ENCODE data around the gene CHRNB4.

The CHRNB4 gene

DNA sequence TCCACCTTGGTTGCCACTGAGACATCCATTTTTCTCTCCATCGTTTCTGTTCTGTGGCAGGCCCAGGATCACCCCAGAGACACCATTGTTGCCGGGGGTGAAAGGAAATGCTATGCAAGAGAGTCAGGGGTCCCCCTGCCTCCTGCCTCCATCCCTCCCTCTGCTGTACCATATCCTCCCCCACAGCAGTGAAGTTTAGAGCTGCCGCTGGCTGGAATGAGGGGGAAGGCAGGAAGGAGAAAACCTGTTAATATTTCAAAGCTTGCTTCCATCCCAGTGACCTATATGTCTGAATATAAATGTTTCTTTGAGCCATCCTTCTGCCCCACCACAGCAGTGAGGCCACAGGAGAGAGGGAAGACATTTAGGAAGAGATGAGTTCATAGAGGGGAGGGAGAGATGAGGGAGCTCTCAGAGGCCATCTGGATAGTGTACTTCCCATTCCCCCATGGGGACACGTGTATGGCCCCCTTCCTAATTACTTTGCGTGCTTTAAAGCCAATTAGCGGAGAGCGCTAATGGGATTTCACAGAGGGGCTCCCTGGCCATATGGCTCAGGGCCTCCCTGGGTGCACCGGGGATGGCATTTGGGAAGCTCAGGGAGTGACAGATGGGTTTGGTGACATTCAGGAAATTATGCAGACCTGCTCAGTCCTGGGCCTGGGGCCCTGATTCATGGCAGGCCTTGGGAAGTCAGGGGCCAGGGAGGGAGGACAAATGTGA, 40.4 kb upstream of the CHRNB4 start:
- Histone ChIP-seq H3K9me3 (ENCODE audit: control insufficient read depth, insufficient read depth, low read depth, low read length) (no peaks in the 10 kb centered on the region), H3K4me1 (ENCODE audit: control insufficient read depth, insufficient read depth, low read length) (0 out of 2 replicates have a peak, but pooled peaks cover 5% of the 10 kb centered on the region)
- TF ChIP-seq GLI4 (tag by site-specific recombination; IDR thresholded peaks at IDR 0.05) (no peak), ZBTB20 (tag by site-specific recombination; IDR thresholded peaks at IDR 0.05) (peak; percentile 52; the same call in 1 of the 2 replicates), ZNF37A (tag by site-specific recombination; IDR thresholded peaks at IDR 0.05) (no peak), ZNF558 (tag by site-specific recombination; IDR thresholded peaks at IDR 0.05) (no peak), ZNF211 (tag by site-specific recombination; IDR thresholded peaks at IDR 0.05; ENCODE audit: low read depth) (no peak), WT1 (tag by site-specific recombination; IDR thresholded peaks at IDR 0.05) (peak; percentile 77), GLIS1 (tag by site-specific recombination; IDR thresholded peaks at IDR 0.05) (peak; percentile 48), ZIC2 (tag by site-specific recombination; IDR thresholded peaks at IDR 0.05) (peak; percentile 78), ZNF350 (tag by site-specific recombination; IDR thresholded peaks at IDR 0.05) (no peak)

GRCh38 chr15:78680431-78681075, 39.5 kb upstream of the CHRNB4 start:
- ChIA-PET POLR2A (no interaction called here), CTCF (no interaction called here)
- Histone ChIP-seq H3K9me3 (ENCODE audit: control insufficient read depth, insufficient read depth, low read depth, low read length) (no peaks in the 10 kb centered on the region), H3K4me3 (ENCODE audit: low read depth, low read length) (no peak overlapping the region), H3K4me1 (ENCODE audit: control insufficient read depth, insufficient read depth, low read length) (0 out of 2 replicates have a peak, but pooled peaks cover 5% of the 10 kb centered on the region), H3K36me3 (ENCODE audit: control insufficient read depth in 2 of 2, insufficient read depth in 1 of 2, low read length in 2 of 2) (no peaks in the 10 kb centered on the region; a peak in 1 of 3 replicates), H3K27ac (ENCODE audit: extremely low read depth, low read depth, low read length) (no peak overlapping the region)
- TF ChIP-seq ZNF362 (tag by site-specific recombination; IDR thresholded peaks at IDR 0.05) (no peak), ELK4 (IDR thresholded peaks at IDR 0.05; ENCODE audit: borderline replicate concordance, low read depth, low read length) (no peak), ZNF654 (tag by site-specific recombination; IDR thresholded peaks at IDR 0.05; ENCODE audit: low read depth) (no peak), ZNF623 (tag by site-specific recombination; IDR thresholded peaks at IDR 0.05) (no peak), ZNF768 (tag by site-specific recombination; IDR thresholded peaks at IDR 0.05) (no peak), ZBTB44 (tag by site-specific recombination; IDR thresholded peaks at IDR 0.05) (no peak), ZNF571 (tag by site-specific recombination; IDR thresholded peaks at IDR 0.05) (no peak), ZBTB17 (tag by site-specific recombination; IDR thresholded peaks at IDR 0.05) (no peak), ZNF223 (tag by site-specific recombination; IDR thresholded peaks at IDR 0.05) (no peak), ZNF335 (tag by site-specific recombination; conservative IDR thresholded peaks at IDR 0.05) (no peak), ZNF549 (tag by site-specific recombination; IDR thresholded peaks at IDR 0.05) (no peak)
- TF ChIP-seq, protein P1, sequence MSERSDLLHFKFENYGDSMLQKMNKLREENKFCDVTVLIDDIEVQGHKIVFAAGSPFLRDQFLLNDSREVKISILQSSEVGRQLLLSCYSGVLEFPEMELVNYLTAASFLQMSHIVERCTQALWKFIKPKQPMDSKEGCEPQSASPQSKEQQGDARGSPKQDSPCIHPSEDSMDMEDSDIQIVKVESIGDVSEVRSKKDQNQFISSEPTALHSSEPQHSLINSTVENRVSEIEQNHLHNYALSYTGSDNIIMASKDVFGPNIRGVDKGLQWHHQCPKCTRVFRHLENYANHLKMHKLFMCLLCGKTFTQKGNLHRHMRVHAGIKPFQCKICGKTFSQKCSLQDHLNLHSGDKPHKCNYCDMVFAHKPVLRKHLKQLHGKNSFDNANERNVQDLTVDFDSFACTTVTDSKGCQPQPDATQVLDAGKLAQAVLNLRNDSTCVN (tag by site-specific recombination; optimal IDR thresholded peaks at IDR 0.05): no peak

More for the DNA sequence above, 40.4 kb upstream of the CHRNB4 start:
- Histone ChIP-seq H3K36me3 (ENCODE audit: control insufficient read depth in 2 of 2, insufficient read depth in 1 of 2, low read length in 2 of 2) (no peaks in the 10 kb centered on the region; a peak in 1 of 3 replicates), H3K27ac (ENCODE audit: extremely low read depth, low read depth, low read length) (no peak overlapping the region), H3K4me3 (ENCODE audit: low read depth, low read length) (no peak overlapping the region)
- ChIA-PET POLR2A (no interaction called here), CTCF (interaction anchor here (0.7 kb wide), 1 partner anchor 63 kb away, joined by 3 read pairs; no protein-coding TSS in a partner anchor)

Measured in HEK293 (cell line).